ENCODE data around the gene STYXL2. TPM values are rescaled to one million over a fixed set of nuclear protein-coding genes. Genes with fewer than 3 reads are reported as not detected.

Gene STYXL2
- total and polyA plus RNA-seq, 2 donors from 2014 or later = 0.38 TPM; not detected in 1

GRCh38 chr1:167065471-167065870, 28.4 kb upstream of the STYXL2 start:
- DNase-seq (no peak), FAIRE-seq (no peak)
- Histone ChIP-seq H3K27ac (ENCODE audit: low read depth in 2 of 2, low read length in 2 of 2) (no peak overlapping the region), H3K9me3 (ENCODE audit: control insufficient read depth in 2 of 3, insufficient read depth in 1 of 3, low read length in 3 of 3) (no peaks in the 10 kb centered on the region), H3K4me1 (ENCODE audit: control insufficient read depth in 2 of 3, insufficient read depth in 2 of 3, low read depth in 1 of 3, low read length in 3 of 3) (peaks cover 0 to 4% (median 0%) of the 10 kb centered on the region in 3 donors), H3K4me3 (ENCODE audit: low read length in 3 of 3) (no peak overlapping the region), H3K27me3 (ENCODE audit: control insufficient read depth, insufficient read depth, low read length) (no peaks in the 10 kb centered on the region), H3K36me3 (ENCODE audit: control insufficient read depth in 2 of 3, insufficient read depth in 3 of 3, low read length in 3 of 3) (no peaks in the 10 kb centered on the region), H3K9ac (ENCODE audit: low read length in 3 of 3) (no peak overlapping the region)
- no peak for TF ChIP-seq CTCF (IDR thresholded peaks at IDR 0.05; ENCODE audit: borderline replicate concordance, extremely low read depth, insufficient read depth)
- intact Hi-C loops (cut with DNase I) = loop anchor here (10.0 kb wide), 1 partner anchor 379 kb away; no protein-coding TSS in a partner anchor

GRCh38 chr1:167066333-167067122, 27.3 kb upstream of the STYXL2 start:
- TF ChIP-seq CTCF (IDR thresholded peaks at IDR 0.05; ENCODE audit: borderline replicate concordance, extremely low read depth, insufficient read depth) = peak; percentile 85
- Histone ChIP-seq H3K27ac (ENCODE audit: low read depth in 2 of 2, low read length in 2 of 2) (no peak overlapping the region), H3K27me3 (ENCODE audit: control insufficient read depth, insufficient read depth, low read length) (no peaks in the 10 kb centered on the region), H3K4me3 (ENCODE audit: low read length in 3 of 3) (no peak overlapping the region), H3K9me3 (ENCODE audit: control insufficient read depth in 2 of 3, insufficient read depth in 1 of 3, low read length in 3 of 3) (no peaks in the 10 kb centered on the region), H3K36me3 (ENCODE audit: control insufficient read depth in 2 of 3, insufficient read depth in 3 of 3, low read length in 3 of 3) (no peaks in the 10 kb centered on the region), H3K4me1 (ENCODE audit: control insufficient read depth in 2 of 3, insufficient read depth in 2 of 3, low read depth in 1 of 3, low read length in 3 of 3) (peaks cover 0 to 4% (median 0%) of the 10 kb centered on the region in 3 donors), H3K9ac (ENCODE audit: low read length in 3 of 3) (peak overlapping the region in 1 of 3 donors; percentile 26)
- FAIRE-seq (no peak), DNase-seq (peak; percentile 78 to 91 (median 87))
- intact Hi-C loops (cut with DNase I) = loop anchor here (10.0 kb wide), 1 partner anchor 378 kb away; no protein-coding TSS in a partner anchor

GRCh38 chr1:167067904-167068303, 26.0 kb upstream of the STYXL2 start:
- peaks cover 0 to 4% (median 0%) of the 10 kb centered on the region in 3 donors for H3K4me1 ChIP-seq (ENCODE audit: control insufficient read depth in 2 of 3, insufficient read depth in 2 of 3, low read depth in 1 of 3, low read length in 3 of 3)
- H3K27me3 ChIP-seq (ENCODE audit: control insufficient read depth, insufficient read depth, low read length) = no peaks in the 10 kb centered on the region
- DNase-seq (no peak), FAIRE-seq (peak; percentile 39)
- no peak overlapping the region for H3K4me3 ChIP-seq (ENCODE audit: low read length in 3 of 3)
- H3K9ac ChIP-seq (ENCODE audit: low read length in 3 of 3) = no peak overlapping the region
- no peaks in the 10 kb centered on the region for H3K9me3 ChIP-seq (ENCODE audit: control insufficient read depth in 2 of 3, insufficient read depth in 1 of 3, low read length in 3 of 3)
- no peak for TF ChIP-seq CTCF (IDR thresholded peaks at IDR 0.05; ENCODE audit: borderline replicate concordance, extremely low read depth, insufficient read depth)
- H3K36me3 ChIP-seq (ENCODE audit: control insufficient read depth in 2 of 3, insufficient read depth in 3 of 3, low read length in 3 of 3) = no peaks in the 10 kb centered on the region
- intact Hi-C loops (cut with DNase I) = loop anchor here (10.0 kb wide), 1 partner anchor 377 kb away; no protein-coding TSS in a partner anchor
- no peak overlapping the region for H3K27ac ChIP-seq (ENCODE audit: low read depth in 2 of 2, low read length in 2 of 2)

Measured in kidney (tissue), 14 donors.